Ishikawa (cell line): Measurements from ENCODE around the gene SPAG6.

Experiments
- CEBPB ChIP-seq: IDR thresholded peaks from 2 replicates; pipeline ENCODE4 v1.6.1; 2012
- CREB1 ChIP-seq: IDR thresholded peaks from 2 replicates; pipeline ENCODE4 v1.6.1; 2012; ENCODE audit warnings: low read depth
- EGR1 ChIP-seq: IDR thresholded peaks from 2 replicates; pipeline ENCODE4 v1.6.1; 2012
- EP300 ChIP-seq: IDR thresholded peaks from 2 replicates; pipeline ENCODE4 v1.6.1; 2012; ENCODE audit warnings: borderline replicate concordance
- FOXM1 ChIP-seq: IDR thresholded peaks from 2 replicates; pipeline ENCODE4 v1.6.1; 2012; ENCODE audit warnings: low read depth, borderline replicate concordance
- MAX ChIP-seq: IDR thresholded peaks from 2 replicates; pipeline ENCODE4 v1.6.1; 2012
- NFIC ChIP-seq: IDR thresholded peaks from 2 replicates; pipeline ENCODE4 v1.6.1; 2012
- RAD21 ChIP-seq: IDR thresholded peaks from 2 replicates; pipeline ENCODE4 v1.6.1; 2012; ENCODE audit warnings: low read depth
- REST ChIP-seq: IDR thresholded peaks from 2 replicates; pipeline ENCODE4 v1.6.1; 2012; ENCODE audit warnings: low read depth, mild to moderate bottlenecking
- TAF1 ChIP-seq: IDR thresholded peaks from 2 replicates; pipeline ENCODE4 v1.6.1; 2012; ENCODE audit warnings: low read depth, mild to moderate bottlenecking
- TCF12 ChIP-seq: IDR thresholded peaks from 2 replicates; pipeline ENCODE4 v1.6.1; 2012; ENCODE audit warnings: low read depth
- TEAD4 ChIP-seq: IDR thresholded peaks from 2 replicates; pipeline ENCODE4 v1.6.1; 2012
- USF1 ChIP-seq: IDR thresholded peaks from 2 replicates; pipeline ENCODE4 v1.6.1; 2012
- YY1 ChIP-seq: IDR thresholded peaks from 2 replicates; pipeline ENCODE4 v1.6.1; 2012; ENCODE audit warnings: low read depth
- ZBTB7A ChIP-seq: IDR thresholded peaks from 2 replicates; pipeline ENCODE4 v1.6.1; 2012; ENCODE audit warnings: low read depth

SPAG6 gene

GRCh38 chr10:22426653-22427052, 81.4 kb downstream of the SPAG6 start:
- TF ChIP-seq MAX: no peak
- TF ChIP-seq EP300: no peak
- TF ChIP-seq CREB1: no peak
- TF ChIP-seq ZBTB7A: no peak
- no peak for TF ChIP-seq TEAD4
- TF ChIP-seq YY1: no peak

GRCh38 chr10:22427101-22427500, 81.8 kb downstream of the SPAG6 start:
- TF ChIP-seq YY1: no peak
- TF ChIP-seq ZBTB7A: no peak
- peak; percentile 30; the same call in 1 of the 2 replicates for TF ChIP-seq TEAD4
- peak; percentile 32; the same call in 1 of the 2 replicates for TF ChIP-seq NFIC
- peak; percentile 41; the same call in 1 of the 2 replicates for TF ChIP-seq EP300

- TF ChIP-seq NFIC (peak; percentile 78), TCF12 (peak; percentile 78), TAF1 (no peak), EGR1 (no peak), TEAD4 (peak; percentile 87), MAX (no peak; the same call in 1 of the 2 replicates), EP300 (peak; percentile 71), RAD21 (no peak), CEBPB (0 out of 2 replicates have a peak, but pooled peaks have one; percentile 30), USF1 (no peak), ZBTB7A (no peak), REST (no peak), FOXM1 (peak; percentile 78), CREB1 (0 out of 2 replicates have a peak, but pooled peaks have one; percentile 15), YY1 (no peak)
Observed at GRCh38 chr10:22427890-22428571, 82.7 kb downstream of the SPAG6 start.

GRCh38 chr10:22429146-22429545, 83.8 kb downstream of the SPAG6 start:
- TF ChIP-seq CREB1 (no peak), RAD21 (no peak), EP300 (no peak), TEAD4 (no peak), ZBTB7A (no peak), REST (no peak), TAF1 (no peak), TCF12 (no peak), FOXM1 (no peak), MAX (no peak)

GRCh38 chr10:22429981-22430421, 84.7 kb downstream of the SPAG6 start:
- TF ChIP-seq TAF1 (no peak), USF1 (no peak), YY1 (no peak), RAD21 (no peak), MAX (no peak), TCF12 (no peak), REST (no peak)
